ENCODE data around the gene ARHGEF26. TPM values are rescaled to one million over a fixed set of nuclear protein-coding genes. Genes with fewer than 3 reads are reported as not detected.

Gene ARHGEF26
- total and polyA plus RNA-seq, 12 donors = 0.74 to 2.3 (median 1.1) TPM

DNA sequence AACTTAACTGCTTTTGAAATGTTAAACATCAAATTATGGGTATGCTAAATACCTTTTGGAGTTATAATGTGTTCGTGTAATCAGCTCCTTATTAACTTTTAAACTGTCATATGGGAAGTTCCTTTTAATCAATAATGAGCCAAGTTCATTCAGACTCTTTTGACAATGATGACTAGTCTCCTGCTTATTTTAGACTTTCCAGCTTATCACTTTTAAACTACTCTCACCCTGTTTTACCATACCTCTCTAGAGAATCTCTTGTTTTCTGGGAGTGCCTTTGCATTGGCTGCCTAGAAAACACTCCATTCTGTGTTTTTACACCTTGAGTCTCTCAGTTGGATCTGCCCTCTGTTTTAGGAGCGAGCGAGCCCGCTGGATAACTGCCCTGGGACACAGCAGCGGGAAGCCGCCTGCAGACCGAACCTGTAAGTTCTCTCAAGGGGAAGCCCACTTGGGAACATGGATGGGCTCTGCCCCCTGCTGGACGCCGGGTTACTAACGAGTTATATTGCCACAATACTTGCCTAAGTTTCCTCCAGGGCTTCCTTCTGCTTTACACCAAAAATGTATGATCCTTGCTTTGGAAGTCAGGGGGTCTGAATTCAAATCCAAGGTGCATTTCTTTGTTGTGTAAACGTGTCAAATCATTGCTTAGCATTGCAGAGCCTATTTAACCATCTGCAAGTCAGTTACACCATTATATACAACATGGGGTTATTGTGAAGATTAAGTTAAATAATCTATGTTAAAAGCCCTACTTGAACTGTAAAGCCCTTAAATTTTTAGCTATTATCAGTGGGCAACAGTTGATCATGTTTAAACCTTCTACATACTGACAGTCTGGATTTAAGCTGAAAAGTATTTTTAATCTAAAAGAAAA is 131.8 kb downstream of the ARHGEF26 start:
- 5 to 7% methylated on average over 11 of the region's 11 CpGs for WGBS, 2 donors
- peaks cover 0 to 68% (median 14%) of the 10 kb centered on the region in 9 donors for H3K36me3 ChIP-seq
- H3K27me3 ChIP-seq = no peaks in the 10 kb centered on the region
- TF ChIP-seq, protein P1, sequence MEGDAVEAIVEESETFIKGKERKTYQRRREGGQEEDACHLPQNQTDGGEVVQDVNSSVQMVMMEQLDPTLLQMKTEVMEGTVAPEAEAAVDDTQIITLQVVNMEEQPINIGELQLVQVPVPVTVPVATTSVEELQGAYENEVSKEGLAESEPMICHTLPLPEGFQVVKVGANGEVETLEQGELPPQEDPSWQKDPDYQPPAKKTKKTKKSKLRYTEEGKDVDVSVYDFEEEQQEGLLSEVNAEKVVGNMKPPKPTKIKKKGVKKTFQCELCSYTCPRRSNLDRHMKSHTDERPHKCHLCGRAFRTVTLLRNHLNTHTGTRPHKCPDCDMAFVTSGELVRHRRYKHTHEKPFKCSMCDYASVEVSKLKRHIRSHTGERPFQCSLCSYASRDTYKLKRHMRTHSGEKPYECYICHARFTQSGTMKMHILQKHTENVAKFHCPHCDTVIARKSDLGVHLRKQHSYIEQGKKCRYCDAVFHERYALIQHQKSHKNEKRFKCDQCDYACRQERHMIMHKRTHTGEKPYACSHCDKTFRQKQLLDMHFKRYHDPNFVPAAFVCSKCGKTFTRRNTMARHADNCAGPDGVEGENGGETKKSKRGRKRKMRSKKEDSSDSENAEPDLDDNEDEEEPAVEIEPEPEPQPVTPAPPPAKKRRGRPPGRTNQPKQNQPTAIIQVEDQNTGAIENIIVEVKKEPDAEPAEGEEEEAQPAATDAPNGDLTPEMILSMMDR (IDR thresholded peaks at IDR 0.05) = peak; percentile 83 to 98 (median 92)
- peak; percentile 77 to 97 (median 94) for ATAC-seq
- H3K27ac ChIP-seq = no peak overlapping the region
- no peaks in the 10 kb centered on the region for H3K9me3 ChIP-seq
- H3K4me3 ChIP-seq = peak overlapping the region in 2 of 10 donors; percentile 4 to 28
- peaks cover 0 to 13% (median 4%) of the 10 kb centered on the region in 9 donors for H3K4me1 ChIP-seq
- DNase-seq = peak; percentile 88 to 89
- intact Hi-C loops (cut with DNase I) = loop anchor here in 9 of 10 donors (1.0 to 10.0 kb wide), 11 partner anchors 128 to 1228 kb away; partner anchors contain the start of gene ARHGEF26 (in 4 of the 9)

DNA sequence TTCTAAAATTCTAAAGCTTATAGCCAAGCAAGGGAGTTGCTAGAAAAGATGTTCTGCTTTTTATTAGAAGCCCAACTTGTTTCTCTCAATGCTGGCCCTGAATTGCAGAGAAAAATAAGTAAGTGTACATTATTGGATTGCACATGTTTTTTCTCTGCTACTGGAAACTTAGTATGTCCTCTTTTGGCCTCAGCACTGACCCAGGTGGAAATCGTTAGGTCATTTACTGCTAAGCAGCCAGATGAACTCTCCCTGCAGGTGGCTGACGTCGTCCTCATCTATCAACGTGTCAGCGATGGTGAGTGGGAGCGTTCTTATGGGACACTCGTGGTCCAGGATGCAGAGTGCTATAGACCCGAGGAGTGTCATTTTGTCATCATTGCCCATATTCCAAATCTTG is 133.3 kb downstream of the ARHGEF26 start:
- intact Hi-C loops (cut with DNase I) = loop anchor here in 9 of 10 donors (5.0 to 10.0 kb wide), 8 partner anchors 130 to 1230 kb away; partner anchors contain the start of gene ARHGEF26 (in 4 of the 9)
- Histone ChIP-seq H3K36me3 (peaks cover 0 to 80% (median 14%) of the 10 kb centered on the region in 9 donors), H3K9me3 (peaks cover 0 to 4% (median 0%) of the 10 kb centered on the region in 11 donors), H3K27me3 (no peaks in the 10 kb centered on the region), H3K4me1 (peaks cover 0 to 13% (median 4%) of the 10 kb centered on the region in 9 donors), H3K27ac (no peak overlapping the region), H3K4me3 (no peak overlapping the region)
- WGBS, 2 donors = 68 to 76% methylated on average over 8 of the region's 8 CpGs
- no peak for DNase-seq
- TF ChIP-seq, protein P1 (IDR thresholded peaks at IDR 0.05) = no peak
- ATAC-seq = no peak

DNA sequence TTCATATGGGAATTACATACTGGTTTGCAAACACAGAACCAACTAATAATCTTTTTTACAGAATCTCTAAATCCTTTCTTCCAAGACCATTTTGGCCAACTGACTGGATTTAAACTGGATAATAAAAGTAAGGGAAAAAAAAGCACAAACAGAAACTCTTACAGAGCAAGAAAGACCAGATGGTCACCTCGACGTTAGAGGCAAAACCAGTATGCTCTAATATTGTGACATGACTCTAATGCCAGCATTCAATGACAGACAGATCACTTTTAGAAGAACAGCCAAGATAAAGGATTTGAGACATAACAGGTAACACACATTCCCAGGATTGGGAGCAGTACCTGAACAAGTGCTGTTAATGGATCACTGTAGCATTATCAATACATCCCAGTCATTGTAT is 152.2 kb downstream of the ARHGEF26 start:
- intact Hi-C loops (cut with DNase I) = no loop called here
- Histone ChIP-seq H3K4me1 (peaks cover 0 to 42% (median 26%) of the 10 kb centered on the region in 9 donors), H3K27me3 (no peaks in the 10 kb centered on the region), H3K36me3 (peaks cover 0 to 98% (median 34%) of the 10 kb centered on the region in 9 donors), H3K4me3 (no peak overlapping the region), H3K9me3 (peaks cover 0 to 2% (median 0%) of the 10 kb centered on the region in 11 donors), H3K27ac (peak overlapping the region in 1 of 10 donors; percentile 12)
- ATAC-seq (no peak), DNase-seq (no peak)
- TF ChIP-seq, protein P1 (IDR thresholded peaks at IDR 0.05) = no peak
- WGBS, 2 donors = 25 to 43% methylated on average over 2 of the region's 2 CpGs

DNA sequence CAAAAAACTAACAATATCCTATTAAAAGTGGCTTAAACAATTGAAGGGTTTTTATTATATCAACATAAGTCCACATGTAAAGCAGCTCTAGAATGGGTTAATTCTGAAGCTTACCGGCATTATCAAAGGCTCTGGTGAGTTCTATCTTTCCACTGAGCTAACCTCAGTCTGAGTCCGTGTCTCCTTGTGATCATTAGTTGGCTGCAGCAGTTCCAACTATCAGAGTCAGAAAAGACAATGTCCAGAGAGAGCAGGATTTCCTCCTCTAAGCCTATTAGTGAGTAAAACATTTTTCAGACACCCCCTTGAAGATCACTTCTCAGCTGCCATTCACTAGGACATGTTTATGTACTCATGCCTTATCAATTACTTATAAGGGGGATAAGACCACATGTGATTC is 153.2 kb downstream of the ARHGEF26 start:
- WGBS, 2 donors = 12 to 14% methylated on average over 2 of the region's 2 CpGs

More for the DNA sequence above, 153.2 kb downstream of the ARHGEF26 start:
- Histone ChIP-seq H3K4me3 (no peak overlapping the region), H3K27me3 (no peaks in the 10 kb centered on the region), H3K9me3 (no peaks in the 10 kb centered on the region), H3K4me1 (peaks cover 0 to 42% (median 26%) of the 10 kb centered on the region in 9 donors), H3K27ac (peak overlapping the region in 6 of 10 donors; percentile 5 to 59 (median 30)), H3K36me3 (peaks cover 0 to 98% (median 33%) of the 10 kb centered on the region in 9 donors)
- ATAC-seq (peak in 6 of 8 donors; percentile 57 to 78 (median 68)), DNase-seq (no peak)
- intact Hi-C loops (cut with DNase I) = no loop called here
- TF ChIP-seq, protein P1 (IDR thresholded peaks at IDR 0.05) = no peak
